UCSD-AML1 (cell line): ENCODE results near the gene PSAP.
A peak's percentile ranks its signal among the peaks of the same experiment; 100 is the strongest.

ENCODE experiments used
- DNase-seq: peaks from one replicate; lab custom pipeline; 2025; ENCODE audit not compliant: unreplicated experiment; lab: John Stamatoyannopoulos, UW

The PSAP gene

GRCh38 chr10:71829896-71830295, 21.2 kb downstream of the PSAP start:
- no peak for DNase-seq

GRCh38 chr10:71829171-71829570, 21.9 kb downstream of the PSAP start:
- no peak for DNase-seq

GRCh38 chr10:71828702-71829101, 22.3 kb downstream of the PSAP start:
- DNase-seq, result no peak

- no peak for DNase-seq
Measured at GRCh38 chr10:71827852-71828251, 23.2 kb downstream of the PSAP start.

GRCh38 chr10:71825217-71825616, 25.8 kb downstream of the PSAP start:
- no peak for DNase-seq

GRCh38 chr10:71824333-71824732, 26.7 kb downstream of the PSAP start:
- DNase-seq, result no peak

- no peak for DNase-seq
Measured at GRCh38 chr10:71823356-71823755, 27.7 kb downstream of the PSAP start.

- no peak for DNase-seq
Measured at GRCh38 chr10:71821909-71822763, 28.9 kb downstream of the PSAP start.

- DNase-seq, result no peak
Measured at GRCh38 chr10:71820966-71821365, 30.1 kb downstream of the PSAP start.

- no peak for DNase-seq
Measured at GRCh38 chr10:71819985-71820384, 31.1 kb downstream of the PSAP start.

GRCh38 chr10:71819441-71819861, 31.6 kb downstream of the PSAP start:
- no peak for DNase-seq

GRCh38 chr10:71818674-71819260, 32.3 kb downstream of the PSAP start:
- DNase-seq, result no peak

GRCh38 chr10:71817831-71818655, 33.0 kb downstream of the PSAP start:
- DNase-seq, result no peak

- DNase-seq, result no peak
Measured at GRCh38 chr10:71816936-71817618, 34.0 kb downstream of the PSAP start.

- DNase-seq, result no peak
Measured at GRCh38 chr10:71816421-71816851, 34.6 kb downstream of the PSAP start.

GRCh38 chr10:71815515-71816130, 35.4 kb downstream of the PSAP start:
- DNase-seq, result no peak

- DNase-seq, result no peak
Measured at GRCh38 chr10:71814922-71815411, 36.1 kb downstream of the PSAP start.

- DNase-seq, result no peak
Measured at GRCh38 chr10:71812913-71813590, 38.0 kb downstream of the PSAP start.

GRCh38 chr10:71812016-71812912, 38.8 kb downstream of the PSAP start:
- peak; percentile 82 for DNase-seq
